Body of pancreas (tissue), 4 donors: ENCODE results near the gene EFCAB11. TPM values are rescaled to one million over a fixed set of nuclear protein-coding genes. Genes with fewer than 3 reads are reported as not detected.

Source experiments
- ATAC-seq: fragments of 150-250 bp; one replicate; pipeline ENCODE4 v1.9.1; 2016
- DNase-seq, 4 donors: peaks; one replicate each; pipeline ENCODE4 v3.0.0-alpha.2; 2019
- H3K27ac ChIP-seq, 4 donors: fragments of 200-600 bp; sonication (generic); 1 replicate in 3 of 4; 2 replicates in 1 of 4; pipeline versions ENCODE4 v1.5.1 to v1.6.1; 2016 to 2019; ENCODE audit warnings: mild to moderate bottlenecking in 1 of 4, mixed read lengths in 1 of 4, moderate library complexity in 1 of 4
- H3K27me3 ChIP-seq, 2 donors: fragments of 200-600 bp; sonication (generic); one replicate each; pipeline ENCODE4 v1.6.0; 2016; ENCODE audit warnings: mild to moderate bottlenecking in 1 of 2
- H3K36me3 ChIP-seq, 2 donors: fragments of 200-600 bp; sonication (generic); replicated peaks in 1 of 2; 2 replicates each; pipeline ENCODE4 v1.5.1; 2016; ENCODE audit warnings: low read depth in 2 of 2; ENCODE audit not compliant: insufficient read depth in 1 of 2
- H3K4me1 ChIP-seq: fragments of 200-600 bp; sonication (generic); one replicate; pipeline ENCODE4 v1.6.0; 2016
- H3K4me3 ChIP-seq, 2 donors: fragments of 200-600 bp; sonication (generic); 1 replicate in 1 of 2; 2 replicates in 1 of 2; pipeline ENCODE4 v1.5.1; 2016 to 2019
- H3K9me3 ChIP-seq, 3 donors: fragments of 200-600 bp; sonication (generic); 1 replicate in 2 of 3; 2 replicates in 1 of 3; pipeline ENCODE4 v1.5.1; 2016
- CTCF ChIP-seq, 7 experiments: fragments of 450-650 bp in 4 of 7; fragments of 200-600 bp in 3 of 7; sonication (generic) in 3 of 7; IDR thresholded peaks; one replicate each; pipeline ENCODE4 v1.5.1; 2016 to 2019; ENCODE audit warnings: antibody characterized with exemption in 7 of 7
- POLR2A ChIP-seq, 3 donors: fragments of 450-650 bp; IDR thresholded peaks; one replicate each; pipeline ENCODE4 v1.6.1; 2016; ENCODE audit warnings: antibody characterized with exemption in 3 of 3, mild to moderate bottlenecking in 2 of 3
- WGBS, 2 donors: methylation state at CpG; one replicate each; pipeline ENCODE4 v1.1.5; 2017; 5-methylcytosine and 5-hydroxymethylcytosine counted together
- intact Hi-C: fragments of 100-400 bp; cut with DNase I; formaldehyde crosslinking; loops from one replicate; pipeline ENCODE4 v1.15.1; 2023
- total RNA-seq, 2 donors: library from RNA; depleted of rRNA; stranded (reverse); fragments of >200 nt; gene quantifications; one replicate each; pipeline ENCODE4 v1.1.0, GENCODE V29; 2016

Gene EFCAB11
- total RNA-seq, 2 donors from 2014 or later = 1.6 to 2.9 TPM

- WGBS, 2 donors = 93 to 98% methylated on average over 3 of the region's 3 CpGs
- intact Hi-C loops = no loop called here
- TF ChIP-seq CTCF (IDR thresholded peaks at IDR 0.05) (no peak), POLR2A (IDR thresholded peaks at IDR 0.05) (no peak)
- Histone ChIP-seq H3K27me3 (no peaks in the 10 kb centered on the region), H3K4me1 (no peaks in the 10 kb centered on the region), H3K9me3 (no peaks in the 10 kb centered on the region), H3K36me3 (peaks cover 0 to 10% of the 10 kb centered on the region in 2 donors), H3K27ac (no peak overlapping the region), H3K4me3 (no peak overlapping the region)
- ATAC-seq (no peak), DNase-seq (no peak)
Measured at GRCh38 chr14:89992273-89992672, 37.7 kb upstream of the EFCAB11 start.

GRCh38 chr14:89990623-89991275, 36.2 kb upstream of the EFCAB11 start:
- WGBS, 2 donors = 27 to 49% methylated on average over 2 of the region's 2 CpGs

GRCh38 chr14:89990218-89990617, 35.7 kb upstream of the EFCAB11 start:
- Histone ChIP-seq H3K36me3 (peaks cover 0 to 13% of the 10 kb centered on the region in 2 donors), H3K4me1 (no peaks in the 10 kb centered on the region), H3K27me3 (no peaks in the 10 kb centered on the region), H3K27ac (no peak overlapping the region), H3K9me3 (no peaks in the 10 kb centered on the region), H3K4me3 (no peak overlapping the region)
- intact Hi-C loops = no loop called here
- DNase-seq (no peak), ATAC-seq (no peak)
- 89 to 98% methylated on average over 5 of the region's 5 CpGs for WGBS, 2 donors
- TF ChIP-seq POLR2A (IDR thresholded peaks at IDR 0.05) (no peak), CTCF (IDR thresholded peaks at IDR 0.05) (no peak)

More at GRCh38 chr14:89990623-89991275, 36.2 kb upstream of the EFCAB11 start:
- Histone ChIP-seq H3K36me3 (peaks cover 0 to 13% of the 10 kb centered on the region in 2 donors), H3K4me3 (no peak overlapping the region), H3K9me3 (no peaks in the 10 kb centered on the region), H3K4me1 (no peaks in the 10 kb centered on the region), H3K27ac (no peak overlapping the region), H3K27me3 (no peaks in the 10 kb centered on the region)
- no peak for ATAC-seq
- no peak for TF ChIP-seq CTCF (IDR thresholded peaks at IDR 0.05)
- TF ChIP-seq POLR2A (IDR thresholded peaks at IDR 0.05) = no peak
- intact Hi-C loops = no loop called here
- no peak for DNase-seq

- no peak for TF ChIP-seq CTCF (IDR thresholded peaks at IDR 0.05)
- no peak for TF ChIP-seq POLR2A (IDR thresholded peaks at IDR 0.05)
- peaks cover 0 to 13% of the 10 kb centered on the region in 2 donors for H3K36me3 ChIP-seq
- no peaks in the 10 kb centered on the region for H3K4me1 ChIP-seq
- H3K4me3 ChIP-seq = no peak overlapping the region
- H3K9me3 ChIP-seq = no peaks in the 10 kb centered on the region
- no peaks in the 10 kb centered on the region for H3K27me3 ChIP-seq
- ATAC-seq (no peak), DNase-seq (no peak)
- intact Hi-C loops = no loop called here
- no peak overlapping the region for H3K27ac ChIP-seq
- 86 to 92% methylated on average over 5 of the region's 5 CpGs for WGBS, 2 donors
Measured at GRCh38 chr14:89988787-89989186, 34.3 kb upstream of the EFCAB11 start.

- no peak overlapping the region for H3K4me3 ChIP-seq
- intact Hi-C loops = no loop called here
- H3K27ac ChIP-seq = no peak overlapping the region
- H3K9me3 ChIP-seq = no peaks in the 10 kb centered on the region
- no peaks in the 10 kb centered on the region for H3K4me1 ChIP-seq
- ATAC-seq = no peak
- H3K27me3 ChIP-seq = no peaks in the 10 kb centered on the region
- no peak for TF ChIP-seq CTCF (IDR thresholded peaks at IDR 0.05)
- peaks cover 0 to 18% of the 10 kb centered on the region in 2 donors for H3K36me3 ChIP-seq
- DNase-seq = no peak
Measured at GRCh38 chr14:89987161-89987475, 32.6 kb upstream of the EFCAB11 start.
